ENCODE results near the gene ZFYVE1.
"Not testable (repeated sequence)": the region's sequence is repeated elsewhere in the genome, so short reads cannot be mapped to it uniquely, and the experiment has no call there.

Gene ZFYVE1, protein sequence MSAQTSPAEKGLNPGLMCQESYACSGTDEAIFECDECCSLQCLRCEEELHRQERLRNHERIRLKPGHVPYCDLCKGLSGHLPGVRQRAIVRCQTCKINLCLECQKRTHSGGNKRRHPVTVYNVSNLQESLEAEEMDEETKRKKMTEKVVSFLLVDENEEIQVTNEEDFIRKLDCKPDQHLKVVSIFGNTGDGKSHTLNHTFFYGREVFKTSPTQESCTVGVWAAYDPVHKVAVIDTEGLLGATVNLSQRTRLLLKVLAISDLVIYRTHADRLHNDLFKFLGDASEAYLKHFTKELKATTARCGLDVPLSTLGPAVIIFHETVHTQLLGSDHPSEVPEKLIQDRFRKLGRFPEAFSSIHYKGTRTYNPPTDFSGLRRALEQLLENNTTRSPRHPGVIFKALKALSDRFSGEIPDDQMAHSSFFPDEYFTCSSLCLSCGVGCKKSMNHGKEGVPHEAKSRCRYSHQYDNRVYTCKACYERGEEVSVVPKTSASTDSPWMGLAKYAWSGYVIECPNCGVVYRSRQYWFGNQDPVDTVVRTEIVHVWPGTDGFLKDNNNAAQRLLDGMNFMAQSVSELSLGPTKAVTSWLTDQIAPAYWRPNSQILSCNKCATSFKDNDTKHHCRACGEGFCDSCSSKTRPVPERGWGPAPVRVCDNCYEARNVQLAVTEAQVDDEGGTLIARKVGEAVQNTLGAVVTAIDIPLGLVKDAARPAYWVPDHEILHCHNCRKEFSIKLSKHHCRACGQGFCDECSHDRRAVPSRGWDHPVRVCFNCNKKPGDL

DNA sequence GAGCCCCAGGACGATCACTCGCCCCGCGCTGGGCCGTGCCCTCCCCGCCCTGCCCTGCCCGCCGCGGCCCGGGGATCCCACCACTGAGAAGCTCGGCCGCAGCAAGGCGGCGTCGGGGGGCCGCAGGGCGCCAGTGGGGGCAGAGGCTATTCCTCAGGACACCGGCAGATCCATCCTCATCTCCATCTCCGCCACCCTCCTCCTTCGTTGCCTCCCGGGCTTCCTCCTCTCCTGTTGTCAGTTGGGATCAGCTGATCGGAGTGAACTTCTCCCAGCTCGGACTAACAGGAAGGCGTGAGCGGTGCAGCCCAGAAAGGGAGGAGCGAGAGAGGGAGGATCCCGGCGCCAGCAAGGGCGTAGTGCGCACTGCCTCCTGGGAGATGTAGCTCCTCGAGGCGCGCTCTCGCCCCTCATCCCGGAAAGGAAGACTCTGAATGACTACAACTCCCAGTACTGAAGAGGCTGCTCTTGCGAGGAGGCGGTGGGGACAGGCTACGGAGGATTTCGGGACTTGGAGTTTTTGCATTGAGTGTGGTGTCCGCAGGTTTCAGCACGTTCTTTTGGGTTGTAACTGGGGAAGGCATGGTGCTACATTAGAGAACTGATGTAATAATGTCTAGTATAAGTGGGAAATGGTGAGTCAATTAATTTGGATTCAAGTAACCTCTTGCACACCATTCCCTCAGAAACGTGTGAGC, at the start of gene ZFYVE1:
ZFYVE1 (minus strand) TSS at position 262 of the 698 bp plus-strand sequence. CDS start 2,598 bp downstream, outside the sequence.
- peak; percentile 100 for DNase-seq

DNA sequence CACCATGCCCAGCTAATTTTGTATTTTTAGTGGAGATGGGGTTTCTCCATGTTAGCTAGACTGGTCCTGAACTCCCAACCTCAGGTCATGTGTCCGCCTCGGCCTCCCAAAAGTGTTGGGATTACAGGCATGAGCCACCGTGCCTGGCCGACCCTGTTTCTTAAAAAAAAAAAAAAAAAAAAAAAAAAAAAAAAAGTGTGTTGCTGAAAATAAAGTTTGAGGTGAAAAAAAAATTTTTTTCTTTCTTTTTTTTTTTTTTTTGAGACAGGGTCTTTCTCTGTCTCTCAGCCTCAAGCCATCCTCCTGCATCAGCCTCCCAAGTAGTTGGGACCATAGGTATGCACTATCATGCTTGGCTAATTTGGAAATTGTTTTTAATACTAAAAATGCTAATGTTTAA, 42.7 kb upstream of the ZFYVE1 start:
- DNase-seq: no peak

DNA sequence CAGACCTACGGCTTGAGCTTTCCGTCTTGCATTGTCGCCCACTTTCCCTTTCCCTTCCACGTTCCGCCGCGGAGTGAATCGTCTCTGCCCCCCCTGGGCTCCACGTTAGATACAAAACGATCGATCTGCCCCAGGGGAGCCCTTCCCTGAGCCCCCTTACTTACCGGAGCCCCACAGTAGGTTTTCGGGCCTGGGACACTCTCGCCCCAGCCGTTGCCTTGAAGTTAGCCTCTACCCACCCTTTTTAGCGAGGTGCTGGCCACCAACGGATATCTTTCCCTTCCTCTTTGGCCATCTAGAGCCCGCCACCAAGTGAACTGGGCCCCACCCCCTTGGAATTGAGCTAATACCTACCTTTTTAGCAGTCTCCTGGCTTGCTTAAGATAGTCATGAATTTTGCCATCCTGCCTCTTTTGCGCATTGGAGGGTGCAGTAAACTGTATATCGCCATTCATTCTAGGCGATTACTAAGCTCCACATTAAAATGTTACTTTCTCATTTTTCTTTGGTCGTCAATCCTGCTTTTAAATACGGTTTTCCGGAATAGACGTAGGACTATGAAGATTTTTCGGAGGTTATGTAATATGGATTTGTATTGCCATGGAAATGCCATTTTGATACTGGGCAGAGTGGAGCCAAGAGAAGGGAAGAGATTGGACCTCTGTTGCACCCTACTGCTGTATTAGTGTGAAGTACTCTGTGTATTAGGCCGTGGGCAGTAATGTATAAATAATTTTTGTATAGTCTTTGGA, 32.2 kb upstream of the ZFYVE1 start:
- peak; percentile 12 for DNase-seq

DNA sequence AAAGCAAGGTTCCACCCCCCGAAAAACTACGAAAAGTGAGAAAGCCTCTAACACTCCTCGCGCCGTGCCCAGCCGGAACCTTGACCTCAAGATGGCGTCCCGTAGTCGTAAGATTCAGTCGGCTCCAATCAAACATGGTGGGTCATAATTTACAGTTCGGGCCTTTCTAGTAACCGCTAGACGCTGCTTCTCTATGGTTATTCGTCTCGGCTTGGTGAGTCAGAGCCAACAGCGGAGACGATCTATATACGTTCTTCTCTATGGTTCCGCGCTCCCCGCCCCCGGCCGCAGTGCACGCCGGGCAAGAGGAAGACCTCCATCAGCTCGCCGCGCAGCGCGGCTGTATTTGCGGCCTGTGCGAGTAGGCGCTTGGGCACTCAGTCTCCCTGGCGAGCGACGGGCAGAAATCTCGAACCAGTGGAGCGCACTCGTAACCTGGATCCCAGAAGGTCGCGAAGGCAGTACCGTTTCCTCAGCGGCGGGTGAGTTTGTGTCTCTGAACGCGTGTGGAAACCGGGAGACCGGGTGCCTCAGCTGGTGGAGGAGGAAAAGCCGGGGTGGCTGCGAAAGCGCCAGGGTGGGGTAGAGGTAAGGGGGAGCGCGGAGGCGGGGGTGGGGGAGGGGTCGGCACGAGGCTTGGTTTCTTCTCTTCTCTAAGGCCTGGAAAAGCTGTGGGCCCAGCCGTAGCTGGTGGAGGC, 31.5 kb upstream of the ZFYVE1 start, which contains the start of gene RBM25:
RBM25 (plus strand) TSS at position 311 of the 698 bp plus-strand sequence. CDS start 13,108 bp downstream, outside the sequence.
- DNase-seq: peak; percentile 98

DNA sequence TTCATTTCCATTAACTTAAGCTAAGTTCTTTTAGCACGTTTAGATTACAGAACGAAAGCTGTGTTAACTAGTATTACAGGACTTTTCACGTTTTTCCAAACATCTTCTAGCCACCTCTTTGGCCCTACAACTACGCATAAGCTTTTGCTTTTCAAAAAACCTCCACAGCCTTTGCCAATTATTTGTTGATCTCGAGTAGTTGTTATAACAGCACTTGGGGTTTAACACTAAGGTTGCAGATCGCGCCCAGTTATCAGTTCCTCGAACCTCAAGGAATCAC, 31.0 kb upstream of the ZFYVE1 start:
- DNase-seq: no peak

DNA sequence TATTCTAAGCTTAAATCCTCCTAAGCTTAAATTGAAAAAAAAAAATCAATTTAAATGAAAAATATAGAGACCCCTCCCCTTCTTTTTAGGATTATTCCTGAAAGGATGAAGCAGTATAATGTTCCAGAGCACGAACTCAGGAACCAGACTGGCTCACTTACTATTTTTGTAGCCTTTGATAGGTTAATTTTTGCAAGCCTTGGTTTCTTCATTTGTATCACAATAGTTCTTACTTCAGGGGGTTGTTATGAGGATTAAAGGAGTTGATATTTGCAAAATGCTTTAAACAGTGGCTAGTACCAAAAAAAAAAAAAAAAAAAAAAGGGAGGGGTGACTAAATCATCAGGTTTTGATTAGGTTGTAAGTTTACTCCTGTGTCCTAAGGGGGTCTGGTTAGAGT, 28.3 kb upstream of the ZFYVE1 start:
- no peak for DNase-seq

DNA sequence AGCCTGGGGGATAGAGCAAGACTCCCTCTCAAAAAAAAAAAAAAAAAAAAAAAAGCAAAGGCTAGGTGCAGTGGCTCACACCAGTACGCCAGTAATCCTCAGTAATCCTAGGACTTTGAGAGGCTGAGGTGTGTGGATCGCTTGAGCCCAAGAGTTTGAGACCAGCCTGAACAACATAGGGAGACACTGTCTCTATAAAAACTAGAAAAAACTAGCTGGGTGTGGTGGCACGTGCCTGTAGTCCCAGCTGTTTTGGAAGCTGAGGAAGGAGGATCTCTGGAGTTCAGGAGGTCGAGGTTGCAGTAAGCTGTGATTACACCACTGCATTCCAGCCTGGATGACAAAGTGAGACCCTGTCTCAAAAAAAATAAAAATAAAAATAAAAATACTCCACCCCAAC, 22.5 kb upstream of the ZFYVE1 start:
- DNase-seq: no peak

DNA sequence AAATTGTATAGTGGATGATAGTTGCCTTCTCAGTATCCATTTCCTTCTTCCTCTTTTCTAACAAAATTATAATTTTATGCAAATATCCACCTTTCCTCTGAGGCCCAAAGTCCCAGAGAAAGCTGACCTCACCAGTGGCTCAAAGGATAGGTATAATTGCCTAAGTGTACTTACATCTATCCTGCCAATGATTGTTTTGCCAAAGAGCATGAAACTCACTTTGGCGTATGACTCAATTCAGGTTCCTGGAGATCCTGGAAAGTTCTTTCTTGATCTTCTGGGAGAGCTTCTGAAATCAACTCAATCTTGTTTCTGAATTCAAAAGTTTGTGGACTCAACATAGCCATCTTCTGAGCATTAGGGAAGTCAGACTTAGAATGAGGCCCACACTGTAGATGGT, 20.9 kb upstream of the ZFYVE1 start:
- DNase-seq: no peak

DNA sequence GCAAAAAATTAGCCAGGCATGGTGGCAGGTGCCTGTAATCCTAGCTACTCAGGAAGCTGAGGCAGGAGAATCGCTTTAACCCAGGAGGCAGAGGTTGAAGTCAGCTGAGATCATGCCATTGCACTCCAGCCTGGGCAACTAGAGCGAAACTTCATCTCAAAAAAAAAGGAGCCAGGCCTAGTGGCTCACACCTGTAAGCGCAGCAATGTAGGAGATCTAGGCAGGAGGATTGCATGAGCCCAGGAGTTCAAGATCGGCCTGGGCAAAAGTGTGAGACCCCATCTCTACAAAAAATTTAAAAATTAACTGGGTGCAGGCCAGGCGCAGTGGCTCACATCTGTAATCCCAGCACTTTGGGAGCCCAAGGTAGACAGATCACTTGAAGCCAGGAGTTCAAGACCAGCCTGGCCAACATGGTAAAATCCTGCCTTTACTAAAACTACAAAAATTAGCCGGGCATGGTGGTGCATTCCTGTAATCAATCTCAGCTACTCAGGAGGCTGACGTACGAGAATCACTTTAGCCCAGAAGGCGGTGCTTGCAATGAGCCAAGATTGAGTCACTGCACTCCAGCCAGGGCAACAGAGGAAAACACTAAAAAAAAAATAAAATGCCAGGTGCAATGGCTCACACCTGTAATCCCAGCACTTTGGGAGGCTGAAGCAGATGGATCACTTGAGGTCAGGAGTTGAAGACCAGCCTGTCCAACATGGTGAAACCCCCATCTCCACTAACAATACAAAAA, 10.0 kb upstream of the ZFYVE1 start:
- DNase-seq: peak; percentile 50

DNA sequence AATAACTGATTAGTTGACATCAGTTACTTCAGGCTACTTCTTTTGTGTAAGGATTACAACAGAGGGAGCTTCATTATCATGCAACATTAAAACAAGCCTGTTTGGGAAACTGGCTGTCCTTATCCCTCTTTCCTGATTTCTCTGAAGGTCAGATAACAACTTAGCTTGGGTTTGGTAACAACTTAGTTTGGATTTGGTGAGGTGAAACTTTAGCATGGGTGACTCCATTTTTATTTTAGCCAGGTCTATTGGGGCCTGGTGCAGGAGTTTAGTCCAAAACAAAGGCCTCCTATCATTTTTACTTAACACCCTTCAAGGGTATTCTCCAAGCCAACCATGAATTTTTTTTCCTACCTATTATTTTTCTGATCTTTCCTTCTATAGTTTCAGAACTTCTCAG, 1.1 kb upstream of the ZFYVE1 start:
- DNase-seq: no peak

DNA sequence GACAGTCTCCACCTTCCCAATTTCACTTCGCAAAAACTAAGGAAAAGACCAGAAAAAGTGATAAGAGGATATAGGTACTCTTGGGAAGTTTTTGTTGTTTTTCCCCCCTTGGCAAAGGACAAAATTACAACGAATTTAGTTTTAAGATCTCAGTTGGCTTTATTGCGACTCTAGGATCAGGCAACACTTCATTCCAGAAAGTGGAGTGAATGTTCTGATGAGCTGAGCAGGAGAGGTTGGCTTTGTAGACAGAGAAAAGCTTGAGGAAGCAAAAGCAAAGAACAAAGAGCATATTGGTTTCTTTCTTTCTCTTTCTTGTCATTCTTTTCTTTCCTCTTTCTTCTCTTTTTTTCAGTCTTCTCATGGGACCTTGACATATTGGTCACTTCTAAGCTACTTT, 640 bp upstream of the ZFYVE1 start:
- DNase-seq: no peak

DNA sequence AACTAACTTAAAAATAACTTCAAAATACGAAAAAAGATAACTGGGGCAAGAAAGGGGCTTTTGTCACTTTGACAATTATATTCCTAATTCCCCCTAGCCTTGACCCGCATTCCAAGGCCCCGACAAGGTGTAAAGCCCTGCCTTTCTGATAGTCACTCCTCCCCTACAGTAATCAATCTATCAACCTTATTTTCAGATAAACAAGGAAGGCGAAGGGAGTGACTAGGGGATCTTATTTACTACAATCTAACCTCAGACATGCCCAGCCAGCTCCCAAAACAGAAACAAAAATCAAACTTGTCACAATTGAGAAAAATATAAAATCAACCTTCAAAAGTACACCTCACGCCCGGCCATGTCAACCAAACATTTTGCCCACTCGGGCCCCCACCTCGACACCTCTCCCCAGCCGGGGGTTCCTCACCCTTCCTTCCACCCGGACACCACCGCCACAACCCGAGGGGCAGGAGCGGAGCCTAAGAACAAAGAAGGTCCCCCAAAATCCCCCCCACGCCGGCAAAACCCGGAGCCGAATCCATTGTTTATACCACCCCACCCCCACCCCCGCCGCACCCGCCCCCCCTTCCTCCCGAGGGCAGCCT, 562 bp downstream of the ZFYVE1 start:
- no peak for DNase-seq

DNA sequence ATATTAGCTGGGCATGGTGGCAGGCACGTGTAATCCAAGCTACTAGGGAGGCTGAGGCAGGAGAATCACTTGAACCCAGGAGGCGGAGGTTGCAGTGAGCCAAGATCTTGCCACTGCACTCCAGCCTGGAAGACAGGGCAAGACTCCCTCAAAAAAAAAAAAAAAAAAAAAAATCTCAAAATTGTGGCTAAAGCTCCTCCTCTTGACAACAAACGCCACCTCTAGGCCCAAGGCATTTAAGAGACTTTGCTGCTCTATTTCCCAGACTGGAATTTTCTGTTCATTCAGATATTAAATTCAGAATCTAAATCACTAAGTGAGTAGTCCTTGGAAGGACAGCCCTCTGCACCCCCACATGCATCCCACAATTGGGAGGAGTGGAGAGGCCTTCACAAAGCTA, 1.4 kb downstream of the ZFYVE1 start:
- DNase-seq: no peak

DNA sequence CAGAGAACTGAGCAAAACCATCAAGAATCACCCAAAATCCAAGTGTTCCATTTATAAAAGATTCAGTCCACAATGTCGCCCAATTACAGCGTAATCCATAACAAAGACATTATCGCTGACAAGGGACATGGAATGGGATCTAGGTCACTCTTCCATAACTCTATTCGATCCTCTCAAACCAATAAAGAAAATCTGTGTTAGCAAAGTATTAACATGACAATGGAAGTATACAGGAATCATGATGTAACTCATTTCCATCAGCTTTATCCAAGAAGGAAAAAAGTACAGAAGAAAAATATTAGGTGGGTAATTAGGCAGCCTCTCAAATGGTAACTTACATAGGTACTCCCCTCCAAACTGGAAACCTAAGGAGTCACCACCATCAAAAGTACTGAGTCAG, 4.9 kb downstream of the ZFYVE1 start:
- no peak for DNase-seq

DNA sequence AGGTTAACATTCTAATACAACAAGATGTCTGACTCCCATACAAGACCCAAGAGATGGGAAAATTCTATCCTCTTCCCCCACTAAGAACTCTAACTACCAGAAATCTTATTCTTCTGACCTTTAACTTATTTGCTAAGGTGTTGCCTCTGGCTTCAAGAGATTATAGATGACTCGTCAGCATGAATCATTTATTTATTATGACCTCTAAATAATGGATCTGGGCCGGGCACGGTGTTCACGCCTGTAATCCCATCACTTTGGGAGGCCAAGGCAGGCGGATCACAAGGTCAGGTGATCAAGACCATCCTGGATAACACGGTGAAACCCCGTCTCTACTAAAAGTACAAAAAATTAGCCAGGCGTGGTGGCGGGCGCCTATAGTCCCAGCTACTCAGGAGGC, 10.9 kb downstream of the ZFYVE1 start:
- not testable (repeated sequence) for DNase-seq

DNA sequence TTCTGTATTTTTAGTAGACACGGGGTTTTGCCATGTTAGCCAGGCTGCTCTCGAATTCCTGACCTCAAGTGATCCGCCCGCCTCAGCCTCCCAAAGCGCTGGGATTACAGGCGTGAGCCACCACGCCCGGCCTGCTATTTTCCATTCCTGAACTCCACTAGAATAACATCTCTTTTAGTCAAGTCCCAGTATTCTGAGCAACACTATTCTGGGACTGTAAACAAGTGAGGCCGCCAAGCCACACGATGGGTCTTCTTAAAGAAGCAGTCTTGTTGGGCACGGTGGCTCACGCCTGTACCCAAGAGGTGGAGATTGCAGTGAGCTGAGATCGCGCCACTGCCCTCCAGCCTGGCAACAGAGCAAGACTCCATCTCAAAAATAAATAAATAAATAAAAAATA, 11.4 kb downstream of the ZFYVE1 start:
- DNase-seq: not testable (repeated sequence)

DNA sequence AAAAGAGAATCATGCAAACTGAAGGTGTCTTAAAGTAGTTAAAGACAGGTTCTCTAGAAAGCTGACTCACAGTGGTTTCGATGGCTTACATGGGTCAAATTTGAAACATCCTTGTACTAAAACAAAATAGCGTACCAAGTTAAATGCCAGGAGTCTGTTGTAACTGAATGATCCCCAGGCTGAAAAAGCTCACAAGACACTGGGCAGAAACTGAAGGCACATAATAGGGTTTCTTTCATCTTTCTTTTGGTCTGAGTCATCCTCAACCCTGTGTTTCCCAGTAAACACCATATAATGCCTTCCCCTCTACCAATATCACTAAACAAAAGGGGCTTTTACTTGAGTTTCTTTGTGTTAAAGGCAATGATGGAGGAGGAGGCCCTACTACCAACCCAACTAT, 12.8 kb downstream of the ZFYVE1 start:
- no peak for DNase-seq

DNA sequence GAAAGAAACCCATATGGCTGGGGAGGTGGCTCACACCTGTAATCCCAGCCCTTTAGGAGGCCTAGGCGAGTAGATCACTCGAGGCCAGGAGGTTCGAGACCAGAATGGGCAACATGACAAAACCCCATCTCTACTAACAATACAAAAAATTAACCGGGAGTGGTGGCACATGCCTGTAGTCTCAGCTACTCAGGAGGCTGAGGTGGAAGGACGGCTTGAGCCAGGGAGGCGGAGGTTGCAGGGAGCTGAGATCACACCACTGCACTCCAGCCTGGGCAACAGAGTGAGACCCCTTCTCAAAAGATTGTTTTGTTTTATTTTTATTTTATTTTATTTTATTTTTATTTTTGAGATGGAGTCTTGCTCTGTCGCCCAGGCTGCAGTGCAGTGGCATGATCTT, 15.7 kb downstream of the ZFYVE1 start:
- not testable (repeated sequence) for DNase-seq

DNA sequence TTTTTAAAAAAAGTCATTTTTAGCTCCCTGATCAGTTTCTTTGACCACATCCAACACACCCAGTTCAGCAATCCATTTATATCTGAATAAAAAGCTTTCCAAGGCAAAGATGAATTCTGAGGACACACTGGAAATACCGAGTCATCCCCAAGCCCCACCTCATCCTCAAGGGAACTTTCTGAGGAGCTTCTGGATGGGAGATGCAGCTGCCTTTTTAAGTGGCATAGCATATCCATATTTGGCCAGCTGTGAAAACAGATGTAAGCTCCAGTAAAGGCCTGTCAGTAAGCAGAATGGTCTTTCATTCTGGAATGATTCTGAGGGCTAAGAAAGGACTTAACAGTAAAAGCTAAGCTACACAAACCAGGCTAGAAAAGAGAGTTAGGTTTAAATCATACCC, 18.4 kb downstream of the ZFYVE1 start:
- DNase-seq: no peak

DNA sequence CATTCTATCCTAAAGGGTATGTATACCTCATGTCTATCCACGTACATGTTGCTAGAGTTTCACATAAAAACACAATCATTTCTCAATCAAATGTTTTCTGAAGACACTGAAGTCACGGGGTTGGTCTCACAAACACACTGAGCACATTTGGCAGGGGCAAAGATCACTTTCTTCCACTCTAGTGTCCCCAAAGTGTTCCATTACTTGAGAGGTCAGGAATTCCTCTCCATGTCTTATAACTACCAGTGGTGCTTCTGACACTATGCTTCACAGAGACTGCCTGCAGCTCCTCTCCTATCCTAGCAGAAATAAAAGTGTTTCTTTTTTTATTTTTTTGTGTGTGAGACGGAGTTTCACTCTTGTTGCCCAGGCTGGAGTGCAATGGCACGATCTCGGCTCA, 19.1 kb downstream of the ZFYVE1 start:
- no peak for DNase-seq

DNA sequence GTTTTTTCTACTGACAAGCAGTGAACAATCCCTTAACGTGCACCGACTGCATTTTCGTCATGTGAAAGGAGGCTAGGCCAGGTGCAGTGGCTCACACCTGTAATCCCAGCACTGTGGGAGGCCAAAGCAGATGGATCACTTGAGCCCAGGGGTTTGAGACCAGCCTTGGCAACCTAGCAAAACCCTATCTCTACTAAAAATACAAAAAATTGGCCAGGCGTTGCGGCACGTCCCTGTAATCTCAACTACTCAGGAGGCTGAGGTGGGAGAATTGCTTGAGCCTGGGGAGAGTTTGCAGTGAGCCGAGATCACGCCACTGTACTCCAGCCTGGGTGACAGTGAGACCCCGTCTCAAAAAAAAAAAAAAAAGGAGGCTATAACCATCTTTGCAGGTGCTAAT, 22.3 kb downstream of the ZFYVE1 start:
- not testable (repeated sequence) for DNase-seq

All from NCI-H226 (cell line).